RWPE1 (cell line): ENCODE results near the gene CMIP.
A peak's percentile ranks its signal among the peaks of the same experiment; 100 is the strongest.
"Not testable (repeated sequence)": the region's sequence is repeated elsewhere in the genome, so short reads cannot be mapped to it uniquely, and the experiment has no call there.

Source experiments
- CTCF ChIA-PET: fragments of 350-600 bp; sonication (Branson Sonifier 250); formaldehyde crosslinking; extraction: SDS; loops from one replicate; lab custom pipeline; 2021; lab: Yijun Ruan, JAX
- POLR2A ChIA-PET: fragments of 400-600 bp; formaldehyde crosslinking; extraction: SDS; loops from one replicate; lab custom pipeline; 2020; ENCODE audit warnings: antibody characterized with exemption; ENCODE audit not compliant: low non-redundant PET; lab: Yijun Ruan, JAX
- DNase-seq: peaks from one replicate; pipeline ENCODE4 v3.0.0; 2012; ENCODE audit warnings: low spot score
- H3K27ac ChIP-seq: fragments of 450-650 bp; 2 replicates; pipeline ENCODE4 v1.5.1; 2017
- TF ChIP-seq, protein P1 (sequence below): fragments of 450-650 bp; conservative IDR thresholded peaks from 2 replicates; pipeline ENCODE4 v1.5.1; 2017; ENCODE audit warnings: low read depth, mild to moderate bottlenecking

Gene CMIP

GRCh38 chr16:81419806-81420205, 24.8 kb upstream of the CMIP start:
- POLR2A ChIA-PET = no interaction called here
- TF ChIP-seq, protein P1, sequence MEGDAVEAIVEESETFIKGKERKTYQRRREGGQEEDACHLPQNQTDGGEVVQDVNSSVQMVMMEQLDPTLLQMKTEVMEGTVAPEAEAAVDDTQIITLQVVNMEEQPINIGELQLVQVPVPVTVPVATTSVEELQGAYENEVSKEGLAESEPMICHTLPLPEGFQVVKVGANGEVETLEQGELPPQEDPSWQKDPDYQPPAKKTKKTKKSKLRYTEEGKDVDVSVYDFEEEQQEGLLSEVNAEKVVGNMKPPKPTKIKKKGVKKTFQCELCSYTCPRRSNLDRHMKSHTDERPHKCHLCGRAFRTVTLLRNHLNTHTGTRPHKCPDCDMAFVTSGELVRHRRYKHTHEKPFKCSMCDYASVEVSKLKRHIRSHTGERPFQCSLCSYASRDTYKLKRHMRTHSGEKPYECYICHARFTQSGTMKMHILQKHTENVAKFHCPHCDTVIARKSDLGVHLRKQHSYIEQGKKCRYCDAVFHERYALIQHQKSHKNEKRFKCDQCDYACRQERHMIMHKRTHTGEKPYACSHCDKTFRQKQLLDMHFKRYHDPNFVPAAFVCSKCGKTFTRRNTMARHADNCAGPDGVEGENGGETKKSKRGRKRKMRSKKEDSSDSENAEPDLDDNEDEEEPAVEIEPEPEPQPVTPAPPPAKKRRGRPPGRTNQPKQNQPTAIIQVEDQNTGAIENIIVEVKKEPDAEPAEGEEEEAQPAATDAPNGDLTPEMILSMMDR = no peak

DNA sequence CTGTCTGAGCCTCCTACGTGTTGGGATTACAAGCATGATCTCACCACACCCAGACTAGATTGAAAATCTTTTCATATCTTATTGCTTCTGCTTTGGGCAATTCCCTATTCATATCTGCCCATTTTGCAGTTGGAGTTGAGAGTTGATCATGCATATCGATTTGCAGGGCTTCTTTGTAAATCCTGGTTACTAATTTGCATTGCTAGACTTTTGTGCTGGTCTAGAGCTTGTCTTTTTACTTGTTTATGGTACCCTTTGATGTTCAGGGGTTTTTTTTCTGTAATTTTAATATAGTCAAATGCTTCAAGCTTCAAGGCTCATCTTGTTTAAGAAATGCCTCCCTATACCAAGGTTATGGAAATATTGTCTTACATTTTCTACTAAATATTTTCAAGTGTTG, 23.5 kb upstream of the CMIP start:
- POLR2A ChIA-PET = no interaction called here
- no peak overlapping the region for H3K27ac ChIP-seq
- CTCF ChIA-PET = interaction anchor here (0.6 to 0.9 kb wide), 2 partner anchors 8 to 117 kb away, joined by 3 read pairs; no protein-coding TSS in a partner anchor
- DNase-seq = no peak
- TF ChIP-seq, protein P1 = no peak

More at GRCh38 chr16:81419806-81420205, 24.8 kb upstream of the CMIP start:
- CTCF ChIA-PET = interaction anchor here (0.6 kb wide), 1 partner anchor 204 kb away, joined by 6 read pairs; no protein-coding TSS in a partner anchor
- H3K27ac ChIP-seq = no peak overlapping the region
- DNase-seq = no peak

DNA sequence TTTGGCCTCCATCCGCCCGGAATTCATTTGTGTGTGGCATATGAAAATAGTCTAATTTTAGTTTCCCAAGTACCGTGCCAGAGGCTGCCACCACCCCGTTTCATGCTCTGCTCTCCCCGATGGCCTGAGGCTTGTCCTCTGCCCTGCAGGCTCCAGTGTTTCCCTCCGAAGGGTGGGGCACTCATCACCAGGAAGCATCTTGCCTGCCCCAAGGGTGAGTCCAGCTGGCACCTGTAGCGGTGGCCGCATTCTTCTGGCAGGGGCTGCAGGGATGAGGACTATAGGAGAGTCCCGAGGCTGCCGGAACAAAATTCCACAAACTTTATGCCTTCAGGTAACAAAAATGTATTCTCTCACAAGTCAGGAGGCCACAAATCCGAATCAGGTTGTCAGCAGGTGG, 23.1 kb upstream of the CMIP start:
- no peak overlapping the region for H3K27ac ChIP-seq
- CTCF ChIA-PET = interaction anchor here (0.6 to 0.9 kb wide), 2 partner anchors 9 to 117 kb away, joined by 3 read pairs; no protein-coding TSS in a partner anchor
- TF ChIP-seq, protein P1 = no peak
- DNase-seq = no peak
- POLR2A ChIA-PET = no interaction called here

DNA sequence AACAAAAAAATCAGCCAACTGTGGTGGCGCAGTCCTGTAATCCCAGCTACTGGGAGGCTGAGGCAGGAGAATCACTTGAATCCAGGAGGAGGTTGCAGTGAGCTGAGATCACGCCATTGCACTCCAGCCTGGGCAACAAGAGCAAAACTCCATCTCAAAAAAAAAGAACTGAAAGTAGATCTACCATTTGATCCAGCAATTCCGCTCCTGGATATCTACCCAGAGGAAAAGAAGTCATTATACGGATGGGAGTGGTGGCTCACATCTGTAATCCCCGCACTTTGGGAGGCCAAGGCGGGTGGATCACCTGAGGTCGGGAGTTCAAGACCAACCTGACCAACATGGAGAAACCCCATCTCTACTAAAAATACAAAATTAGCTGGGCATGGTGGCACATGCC, 22.5 kb upstream of the CMIP start:
- CTCF ChIA-PET = interaction anchor here (0.9 kb wide), 1 partner anchor 9 kb away, joined by 3 read pairs; no protein-coding TSS in a partner anchor
- POLR2A ChIA-PET, DNase-seq, H3K27ac ChIP-seq: not testable (repeated sequence)

GRCh38 chr16:81424771-81425170, 19.8 kb upstream of the CMIP start:
- POLR2A ChIA-PET = no interaction called here
- TF ChIP-seq, protein P1 = no peak

GRCh38 chr16:81427219-81427618, 17.4 kb upstream of the CMIP start:
- ChIA-PET CTCF (interaction anchor here (0.6 kb wide), 1 partner anchor 290 kb away, joined by 3 read pairs; no protein-coding TSS in a partner anchor), POLR2A (no interaction called here)

More at GRCh38 chr16:81424771-81425170, 19.8 kb upstream of the CMIP start:
- CTCF ChIA-PET = interaction anchor here (0.7 to 0.8 kb wide), 3 partner anchors 8 to 34 kb away, joined by 3 to 5 read pairs (median 3); no protein-coding TSS in a partner anchor
- DNase-seq = no peak
- no peak overlapping the region for H3K27ac ChIP-seq

DNA sequence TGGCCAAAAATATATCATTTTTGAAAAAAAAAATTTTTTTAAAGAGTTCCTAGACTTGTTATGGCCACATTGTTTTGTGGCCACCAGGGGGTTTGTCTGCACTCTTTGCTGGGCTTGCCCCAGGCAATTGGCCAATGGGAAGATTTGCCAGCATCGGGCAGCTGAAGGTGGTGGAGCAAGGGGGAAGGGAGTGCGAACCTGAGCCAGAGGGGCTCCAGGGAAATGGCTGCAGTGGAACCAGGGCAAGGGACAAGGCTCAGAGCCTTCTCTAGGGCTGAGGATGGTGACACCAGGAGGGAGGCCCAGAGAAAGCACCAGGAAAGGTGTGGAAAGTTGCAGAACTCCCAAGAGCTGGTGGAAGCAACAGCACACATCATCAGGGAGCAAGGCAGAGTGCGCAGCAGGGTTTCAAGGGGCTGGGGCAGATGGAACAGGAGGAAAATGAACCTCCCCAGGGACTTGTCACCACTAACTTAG, 15.5 kb upstream of the CMIP start:
- peak; percentile 41 for DNase-seq
- H3K27ac ChIP-seq = no peak overlapping the region
- ChIA-PET CTCF (interaction anchor here (0.7 kb wide), 1 partner anchor 268 kb away, joined by 5 read pairs; no protein-coding TSS in a partner anchor), POLR2A (no interaction called here)
- TF ChIP-seq, protein P1 = 0 out of 2 replicates have a peak, but pooled peaks have one; percentile 14

More at GRCh38 chr16:81427219-81427618, 17.4 kb upstream of the CMIP start:
- H3K27ac ChIP-seq = no peak overlapping the region
- DNase-seq = no peak
- TF ChIP-seq, protein P1 = no peak
